IPS-18a (cell line): ENCODE results near the gene OGFOD1.
"Not testable (repeated sequence)": the region's sequence is repeated elsewhere in the genome, so short reads cannot be mapped to it uniquely, and the experiment has no call there.

Source experiments
- H3K27ac ChIP-seq: one replicate; pipeline ENCODE4 v1.5.1; 2013; ENCODE audit warnings: low read length
- H3K27me3 ChIP-seq: one replicate; pipeline ENCODE4 v1.6.1; 2013; ENCODE audit warnings: mild to moderate bottlenecking, low read length; ENCODE audit not compliant: control insufficient read depth, insufficient read depth
- H3K36me3 ChIP-seq: one replicate; pipeline ENCODE4 v1.6.1; 2013; ENCODE audit warnings: low read depth, low read length; ENCODE audit not compliant: control insufficient read depth
- H3K4me1 ChIP-seq: one replicate; pipeline ENCODE4 v1.6.1; 2013; ENCODE audit warnings: low read depth, low read length; ENCODE audit not compliant: control insufficient read depth
- H3K4me3 ChIP-seq: one replicate; pipeline ENCODE4 v1.5.1; 2013; ENCODE audit warnings: low read length
- H3K9ac ChIP-seq: one replicate; pipeline ENCODE4 v1.6.1; 2013; ENCODE audit warnings: mild to moderate bottlenecking, low read length, moderate library complexity
- H3K9me3 ChIP-seq: one replicate; pipeline ENCODE4 v1.6.1; 2013; ENCODE audit warnings: low read depth, low read length; ENCODE audit not compliant: control insufficient read depth

Gene OGFOD1

DNA sequence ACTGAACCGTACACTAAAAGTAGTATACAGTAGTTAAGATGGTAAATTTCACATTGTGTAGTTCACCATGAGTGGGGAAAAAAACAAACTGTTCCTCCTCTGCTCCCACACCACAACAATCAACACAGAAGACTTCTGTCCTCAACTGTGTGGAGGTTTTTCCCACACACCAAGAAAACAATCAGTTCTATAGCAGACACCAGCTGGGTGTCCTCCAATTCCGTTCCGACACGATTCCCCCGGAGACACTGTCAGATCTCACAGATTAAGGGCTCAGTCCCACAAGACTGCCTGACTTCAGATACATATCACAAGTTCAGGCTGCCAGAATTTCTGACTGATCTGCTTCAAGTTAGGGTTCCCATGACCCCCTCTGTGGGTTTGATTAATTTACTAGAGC is 36.7 kb downstream of the OGFOD1 start:
- Histone ChIP-seq H3K4me3 (no peak overlapping the region), H3K27me3 (no peaks in the 10 kb centered on the region), H3K36me3 (peaks cover 4% of the 10 kb centered on the region)

DNA sequence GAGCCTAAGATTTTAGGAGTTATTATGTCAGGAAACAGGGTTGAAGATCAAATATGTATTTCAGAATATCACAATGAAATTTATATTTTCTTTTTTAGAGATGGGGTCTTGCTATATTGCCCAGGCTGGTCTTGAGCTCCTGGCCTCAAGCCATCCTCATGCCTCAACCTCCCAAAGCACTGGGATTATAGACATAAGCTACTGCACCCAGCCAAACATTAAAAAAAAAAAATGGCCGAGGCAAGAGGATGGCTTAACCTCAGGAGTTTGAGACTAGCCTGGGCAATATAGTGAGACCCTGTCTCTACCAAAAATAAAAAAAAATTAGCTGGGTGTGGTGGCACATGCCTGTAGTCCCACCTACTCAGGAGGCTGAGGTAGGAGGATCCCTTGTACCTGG is 37.5 kb downstream of the OGFOD1 start:
- not testable (repeated sequence) for H3K4me3 ChIP-seq, H3K36me3 ChIP-seq, H3K9ac ChIP-seq, H3K9me3 ChIP-seq, H3K27ac ChIP-seq, H3K27me3 ChIP-seq, H3K4me1 ChIP-seq

More for the DNA sequence above, 36.7 kb downstream of the OGFOD1 start:
- H3K4me1 ChIP-seq: no peaks in the 10 kb centered on the region
- H3K9me3 ChIP-seq: no peaks in the 10 kb centered on the region
- no peak overlapping the region for H3K9ac ChIP-seq
- no peak overlapping the region for H3K27ac ChIP-seq

DNA sequence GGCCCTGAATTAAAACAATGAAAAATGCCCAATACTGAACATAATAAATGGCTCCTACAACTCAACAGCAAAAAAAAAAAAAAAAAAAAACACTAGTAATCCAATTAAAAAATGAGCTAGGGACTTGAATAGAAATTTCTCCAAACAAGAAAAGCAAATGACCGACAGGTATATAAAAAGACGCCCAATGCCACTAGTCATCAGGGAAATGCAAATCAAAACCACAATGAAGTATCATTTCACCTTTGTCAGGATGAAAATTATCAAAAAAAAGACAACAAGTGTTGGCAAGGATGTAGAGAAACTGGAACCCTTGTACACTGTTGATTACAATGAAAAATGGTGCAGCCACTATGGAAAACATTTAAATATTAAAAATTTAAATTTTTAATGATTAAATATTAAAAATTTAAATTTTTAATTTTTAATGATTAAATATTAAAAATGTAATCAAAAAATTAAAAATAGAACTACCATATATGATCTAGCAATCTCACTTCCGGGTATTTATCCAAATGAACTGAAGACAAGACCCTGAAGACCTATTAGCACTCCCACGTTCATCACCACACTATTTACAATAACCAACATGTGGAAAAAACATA is 40.4 kb downstream of the OGFOD1 start:
- no peaks in the 10 kb centered on the region for H3K9me3 ChIP-seq
- no peak overlapping the region for H3K9ac ChIP-seq
- no peaks in the 10 kb centered on the region for H3K4me1 ChIP-seq
- H3K27ac ChIP-seq: no peak overlapping the region
- no peaks in the 10 kb centered on the region for H3K36me3 ChIP-seq
- no peaks in the 10 kb centered on the region for H3K27me3 ChIP-seq
- no peak overlapping the region for H3K4me3 ChIP-seq

DNA sequence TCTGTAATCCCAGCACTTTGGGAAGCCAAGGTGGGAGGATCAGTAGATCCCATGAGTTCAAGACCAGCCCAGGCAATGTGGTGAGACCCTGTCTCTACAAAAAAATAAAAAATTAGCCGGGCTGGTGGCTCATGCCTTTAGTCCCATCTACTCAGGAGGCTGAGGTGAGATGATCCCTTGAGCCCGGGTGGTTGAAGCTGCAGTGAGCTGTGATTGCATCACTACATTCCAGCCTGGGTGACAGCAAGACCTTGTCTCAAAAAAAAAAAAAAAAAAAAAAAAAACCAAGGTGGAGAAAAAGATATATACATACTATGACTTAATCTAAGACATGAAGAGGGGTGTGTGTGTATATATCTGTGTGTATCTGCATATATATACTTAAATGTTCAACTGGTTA is 41.8 kb downstream of the OGFOD1 start:
- Histone ChIP-seq H3K9me3 (no peaks in the 10 kb centered on the region), H3K4me3 (no peak overlapping the region), H3K36me3 (peaks cover 3% of the 10 kb centered on the region), H3K27ac (no peak overlapping the region), H3K9ac (no peak overlapping the region), H3K27me3 (no peaks in the 10 kb centered on the region), H3K4me1 (no peaks in the 10 kb centered on the region)

DNA sequence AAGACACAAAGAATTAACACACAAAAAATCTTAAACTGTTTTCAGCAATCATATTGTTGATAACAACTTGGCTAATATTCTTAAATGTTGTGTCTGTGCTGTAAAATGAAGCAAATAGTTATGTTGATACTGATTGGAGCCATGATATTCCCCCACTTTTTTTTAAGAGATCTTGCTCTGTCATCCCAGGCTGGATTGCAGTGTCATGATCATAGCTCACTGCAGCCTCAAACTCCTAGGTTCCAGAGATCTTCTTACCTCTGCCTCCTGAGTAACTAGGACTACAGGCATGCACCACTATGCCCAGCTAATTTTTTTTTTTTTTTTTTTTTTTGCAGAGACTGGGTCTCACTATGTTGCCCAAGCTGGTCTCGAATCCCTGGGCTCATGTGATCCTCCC is 42.5 kb downstream of the OGFOD1 start:
- Histone ChIP-seq H3K36me3 (peaks cover 9% of the 10 kb centered on the region), H3K4me1 (no peaks in the 10 kb centered on the region), H3K27me3 (no peaks in the 10 kb centered on the region), H3K27ac (no peak overlapping the region), H3K4me3 (no peak overlapping the region), H3K9me3 (no peaks in the 10 kb centered on the region), H3K9ac (no peak overlapping the region)

DNA sequence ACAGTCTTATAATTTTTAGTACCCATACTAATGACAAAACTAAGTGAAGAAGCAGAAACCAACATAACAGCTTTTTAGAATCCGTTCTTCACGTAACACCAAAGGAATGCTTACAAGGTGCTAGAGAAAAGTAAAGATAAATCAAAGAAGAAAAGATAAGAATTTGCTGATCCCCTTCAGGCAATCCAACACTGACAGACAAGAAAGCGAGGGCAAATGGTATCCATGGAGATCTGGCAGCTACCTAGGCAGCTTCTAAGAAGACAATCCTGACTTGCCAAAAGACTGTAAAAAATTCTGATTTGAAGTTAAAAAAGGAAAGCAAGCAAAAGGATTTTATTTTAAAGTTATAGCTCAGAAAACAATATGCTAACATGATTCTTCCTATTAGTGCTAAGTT is 53.8 kb downstream of the OGFOD1 start:
- H3K4me3 ChIP-seq: no peak overlapping the region
- H3K27ac ChIP-seq: no peak overlapping the region
- H3K36me3 ChIP-seq: peaks cover 11% of the 10 kb centered on the region
- H3K27me3 ChIP-seq: no peaks in the 10 kb centered on the region
- no peaks in the 10 kb centered on the region for H3K4me1 ChIP-seq
- no peaks in the 10 kb centered on the region for H3K9me3 ChIP-seq
- no peak overlapping the region for H3K9ac ChIP-seq

DNA sequence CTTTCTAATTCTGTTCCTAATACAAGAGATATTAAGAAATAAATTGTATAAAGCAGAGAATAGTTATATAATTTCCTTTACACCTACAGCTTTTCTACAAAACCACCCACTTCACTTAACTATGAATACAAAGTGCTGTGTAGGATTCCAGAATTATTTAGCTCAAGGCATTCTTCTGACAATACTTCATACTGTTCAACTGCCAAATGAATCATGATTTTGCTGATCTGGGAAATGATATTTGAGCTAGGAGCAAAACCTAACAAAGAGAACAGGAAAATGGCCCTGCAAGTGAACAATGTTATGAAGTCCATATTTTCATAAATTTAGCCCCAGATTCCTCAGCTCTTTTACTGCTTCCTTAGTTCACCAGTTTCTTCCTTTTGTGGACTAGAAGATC is 55.6 kb downstream of the OGFOD1 start:
- H3K36me3 ChIP-seq: peaks cover 13% of the 10 kb centered on the region
- H3K9ac ChIP-seq: no peak overlapping the region
- H3K9me3 ChIP-seq: no peaks in the 10 kb centered on the region
- no peaks in the 10 kb centered on the region for H3K4me1 ChIP-seq
- H3K4me3 ChIP-seq: no peak overlapping the region
- no peak overlapping the region for H3K27ac ChIP-seq
- H3K27me3 ChIP-seq: no peaks in the 10 kb centered on the region

DNA sequence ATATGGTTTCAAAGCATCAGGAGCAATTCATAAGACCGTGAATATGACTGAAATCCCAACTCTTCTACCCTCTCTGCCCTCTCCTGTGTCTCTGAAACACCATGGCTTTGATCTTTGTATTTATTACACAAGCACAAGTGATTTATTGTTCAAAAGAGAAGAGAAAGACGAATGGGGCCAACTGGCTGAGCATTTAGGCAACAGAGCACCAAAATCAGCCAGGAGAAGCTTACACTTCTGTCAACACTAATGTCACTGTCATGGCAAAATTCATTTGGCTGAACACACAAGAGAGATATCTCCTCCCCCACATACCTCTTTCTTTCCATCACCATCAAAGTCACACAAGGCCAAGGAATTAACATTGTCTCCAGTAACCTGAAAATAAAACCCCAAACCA is 59.2 kb downstream of the OGFOD1 start:
- H3K4me1 ChIP-seq: no peaks in the 10 kb centered on the region
- H3K27me3 ChIP-seq: no peaks in the 10 kb centered on the region
- H3K9me3 ChIP-seq: no peaks in the 10 kb centered on the region
- H3K36me3 ChIP-seq: peaks cover 8% of the 10 kb centered on the region
- no peak overlapping the region for H3K27ac ChIP-seq
- no peak overlapping the region for H3K9ac ChIP-seq
- no peak overlapping the region for H3K4me3 ChIP-seq

DNA sequence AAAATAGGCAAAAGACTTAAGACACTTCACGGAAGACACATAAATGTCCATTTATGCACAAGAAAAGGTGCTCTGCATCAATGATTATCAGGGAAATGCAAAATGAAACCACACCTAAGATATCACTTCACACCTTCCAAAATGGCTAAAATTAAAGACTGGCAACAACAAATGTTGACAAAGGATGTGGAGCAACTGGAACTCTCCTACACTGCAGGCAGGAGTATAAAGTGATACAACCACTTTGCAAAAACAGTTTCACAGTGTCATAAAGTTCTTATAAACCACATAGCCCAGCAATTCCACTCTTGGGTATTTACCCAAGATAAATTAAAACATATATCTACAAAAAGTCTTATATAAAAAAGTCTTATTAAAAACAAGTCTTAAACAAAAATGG is 60.7 kb downstream of the OGFOD1 start:
- Histone ChIP-seq H3K27ac (no peak overlapping the region), H3K4me1 (no peaks in the 10 kb centered on the region), H3K4me3 (no peak overlapping the region), H3K9ac (no peak overlapping the region), H3K36me3 (peaks cover 8% of the 10 kb centered on the region), H3K27me3 (no peaks in the 10 kb centered on the region), H3K9me3 (no peaks in the 10 kb centered on the region)

DNA sequence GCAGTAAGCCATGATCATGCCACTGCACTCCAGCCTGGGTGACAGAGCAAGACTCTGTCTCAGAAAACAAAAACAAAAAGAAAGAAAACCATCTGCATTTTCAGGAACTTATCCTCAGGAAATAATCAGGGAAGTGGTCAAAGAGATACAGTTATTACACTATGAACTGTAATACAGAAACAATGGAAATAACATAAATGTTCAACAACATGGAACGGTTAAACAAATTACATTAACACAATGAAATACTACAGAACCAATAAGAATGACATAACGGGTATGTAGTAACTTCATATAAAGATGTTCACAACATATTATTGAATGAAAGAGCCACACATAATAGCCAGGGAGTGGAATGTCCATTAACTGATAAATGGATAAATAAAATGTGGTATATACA is 61.7 kb downstream of the OGFOD1 start:
- H3K4me3 ChIP-seq: no peak overlapping the region
- no peak overlapping the region for H3K9ac ChIP-seq
- peaks cover 8% of the 10 kb centered on the region for H3K36me3 ChIP-seq
- H3K27ac ChIP-seq: no peak overlapping the region
- no peaks in the 10 kb centered on the region for H3K27me3 ChIP-seq
- H3K4me1 ChIP-seq: no peaks in the 10 kb centered on the region
- H3K9me3 ChIP-seq: no peaks in the 10 kb centered on the region

DNA sequence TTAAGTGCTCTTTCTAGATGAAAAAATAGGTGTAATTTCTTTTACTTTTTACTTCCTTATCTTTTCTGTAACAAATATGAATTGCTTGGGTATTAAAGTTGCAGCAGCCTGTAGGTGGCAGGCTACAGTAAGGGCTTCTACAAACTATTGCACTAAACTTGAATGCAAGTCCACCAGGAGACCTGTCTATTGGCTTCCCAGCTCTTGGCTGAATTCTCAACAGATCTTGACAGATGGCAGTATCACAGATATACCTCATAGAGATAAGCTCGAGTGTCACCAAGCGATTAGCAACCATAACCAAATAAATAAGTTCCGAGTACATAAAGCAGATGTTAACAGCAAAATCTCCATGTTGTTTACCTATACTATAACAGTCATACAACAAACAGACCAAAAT is 62.6 kb downstream of the OGFOD1 start:
- no peak overlapping the region for H3K4me3 ChIP-seq
- no peaks in the 10 kb centered on the region for H3K27me3 ChIP-seq
- H3K27ac ChIP-seq: no peak overlapping the region
- no peaks in the 10 kb centered on the region for H3K9me3 ChIP-seq
- H3K36me3 ChIP-seq: peaks cover 8% of the 10 kb centered on the region
- no peaks in the 10 kb centered on the region for H3K4me1 ChIP-seq
- H3K9ac ChIP-seq: no peak overlapping the region

DNA sequence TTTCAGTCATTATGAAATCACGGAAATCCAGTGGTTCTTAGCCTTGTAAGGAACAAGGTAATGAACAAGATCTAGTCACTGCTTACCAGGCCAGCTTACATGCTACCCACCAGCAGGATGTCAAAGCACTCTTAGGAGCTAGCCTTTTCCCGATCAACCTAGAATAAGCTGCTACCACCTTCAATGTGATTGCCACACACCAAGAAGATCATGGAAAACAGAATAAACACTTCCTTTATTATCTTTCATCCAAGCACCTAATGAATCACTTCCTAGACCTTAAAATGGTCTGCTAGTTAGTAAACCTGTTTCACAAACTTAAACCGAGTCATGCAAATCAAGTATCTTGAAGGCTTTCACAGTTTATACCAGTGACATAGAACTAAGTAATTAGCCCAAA is 63.5 kb downstream of the OGFOD1 start:
- peaks cover 6% of the 10 kb centered on the region for H3K36me3 ChIP-seq
- no peak overlapping the region for H3K9ac ChIP-seq
- H3K4me3 ChIP-seq: no peak overlapping the region
- no peaks in the 10 kb centered on the region for H3K27me3 ChIP-seq
- no peaks in the 10 kb centered on the region for H3K4me1 ChIP-seq
- H3K27ac ChIP-seq: no peak overlapping the region
- no peaks in the 10 kb centered on the region for H3K9me3 ChIP-seq
